Stimulated activated CD4-positive, alpha-beta T cell treated with anti-CD3 and anti-CD28 coated beads, Interleukin-1b, Interleukin-23, amount 100 ng/mL, for 48 hours (primary cell): Measurements from ENCODE around the gene SLC16A5.
A peak's percentile ranks its signal among the peaks of the same experiment; 100 is the strongest.
"Not testable (repeated sequence)": the region's sequence is repeated elsewhere in the genome, so short reads cannot be mapped to it uniquely, and the experiment has no call there.

Experiments
- DNase-seq: peaks from one replicate; pipeline ENCODE4 v3.0.0-alpha.2; 2020

The SLC16A5 gene, protein sequence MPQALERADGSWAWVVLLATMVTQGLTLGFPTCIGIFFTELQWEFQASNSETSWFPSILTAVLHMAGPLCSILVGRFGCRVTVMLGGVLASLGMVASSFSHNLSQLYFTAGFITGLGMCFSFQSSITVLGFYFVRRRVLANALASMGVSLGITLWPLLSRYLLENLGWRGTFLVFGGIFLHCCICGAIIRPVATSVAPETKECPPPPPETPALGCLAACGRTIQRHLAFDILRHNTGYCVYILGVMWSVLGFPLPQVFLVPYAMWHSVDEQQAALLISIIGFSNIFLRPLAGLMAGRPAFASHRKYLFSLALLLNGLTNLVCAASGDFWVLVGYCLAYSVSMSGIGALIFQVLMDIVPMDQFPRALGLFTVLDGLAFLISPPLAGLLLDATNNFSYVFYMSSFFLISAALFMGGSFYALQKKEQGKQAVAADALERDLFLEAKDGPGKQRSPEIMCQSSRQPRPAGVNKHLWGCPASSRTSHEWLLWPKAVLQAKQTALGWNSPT

GRCh38 chr17:75087558-75088453 is at the start of gene SLC16A5:
SLC16A5 (plus strand) TSS chr17:75087954; CDS start chr17:75093637, 5,683 bp downstream.
- peak; percentile 23 for DNase-seq

DNA sequence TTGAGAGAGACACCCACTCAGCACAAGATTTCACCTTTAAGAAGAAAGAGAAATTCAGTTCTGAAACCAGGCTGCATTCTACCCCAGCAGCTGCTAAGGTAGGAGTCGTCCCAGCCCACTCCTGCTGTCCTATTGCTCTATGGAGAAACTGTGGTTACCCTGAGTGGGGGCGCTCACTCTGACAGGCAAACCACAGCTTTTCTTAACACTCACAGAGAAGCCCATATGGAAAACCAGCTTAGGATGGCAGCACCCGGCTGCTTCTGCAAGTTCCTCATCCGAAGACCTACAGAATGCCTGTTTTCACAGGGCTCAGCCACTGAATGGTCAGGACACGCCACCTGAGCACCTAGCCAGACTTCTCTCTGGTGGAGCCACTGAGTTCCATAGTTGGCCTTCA is 48.5 kb upstream of the SLC16A5 start:
- no peak for DNase-seq

GRCh38 chr17:75041656-75042280 is 46.0 kb upstream of the SLC16A5 start:
- no peak for DNase-seq

- not testable (repeated sequence) for DNase-seq
Measured at GRCh38 chr17:75043789-75044188, 44.0 kb upstream of the SLC16A5 start.

GRCh38 chr17:75044716-75045115 is 43.0 kb upstream of the SLC16A5 start:
- DNase-seq, result no peak

- not testable (repeated sequence) for DNase-seq
Measured at GRCh38 chr17:75045946-75046406, 41.8 kb upstream of the SLC16A5 start.

DNA sequence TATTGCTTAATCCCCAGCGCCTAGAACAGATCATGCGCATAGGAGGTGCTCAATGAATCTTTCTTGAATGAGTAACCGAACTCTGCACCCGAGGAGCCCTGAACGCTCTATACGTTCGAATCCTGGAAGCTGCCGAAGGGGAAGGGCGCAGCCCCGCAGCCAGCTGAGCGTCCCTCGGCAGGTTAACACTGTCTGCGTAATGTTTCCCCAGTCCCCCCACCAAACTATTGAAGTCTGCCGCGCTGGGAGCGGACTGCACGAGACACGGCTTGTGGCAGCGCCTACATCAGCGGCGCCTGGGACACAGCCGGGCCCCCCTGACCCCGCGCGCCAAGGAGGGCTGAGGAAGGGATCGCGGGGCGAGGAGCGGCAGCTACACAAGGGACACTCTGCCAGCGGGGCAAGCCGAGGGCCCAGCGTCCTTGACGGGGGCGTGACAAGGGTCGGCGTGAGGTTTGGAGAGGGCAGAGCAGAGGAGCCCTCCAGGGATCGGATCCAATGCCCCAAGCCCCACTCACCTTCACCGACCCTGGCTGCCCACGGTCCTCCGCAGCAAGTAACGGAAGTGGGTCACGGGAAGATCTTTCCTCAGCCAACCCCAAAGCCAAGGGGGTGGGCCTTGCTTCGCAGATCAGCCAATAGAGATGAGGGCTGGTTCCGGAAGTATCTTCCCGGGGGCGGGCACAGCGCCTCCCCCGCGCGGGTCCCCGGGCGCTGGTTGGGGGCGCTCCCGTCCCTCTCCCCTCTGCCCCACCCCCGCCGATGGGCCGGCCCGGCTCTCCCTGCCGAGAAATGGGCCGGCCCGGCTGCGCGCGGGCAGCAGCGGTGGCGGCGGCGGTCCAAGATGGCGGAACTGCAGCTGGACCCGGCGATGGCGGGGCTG is 41.1 kb upstream of the SLC16A5 start, which contains the start of the genes ATP5PD and KCTD2:
TSS of gene ATP5PD (minus strand) at position 563 of the 883 bp plus-strand sequence. CDS start 4,319 bp downstream, outside the sequence.
TSS of gene KCTD2 (plus strand) at position 819 of the 883 bp plus-strand sequence. CDS start at position 845, 26 bp downstream.
- peak; percentile 95 for DNase-seq

DNA sequence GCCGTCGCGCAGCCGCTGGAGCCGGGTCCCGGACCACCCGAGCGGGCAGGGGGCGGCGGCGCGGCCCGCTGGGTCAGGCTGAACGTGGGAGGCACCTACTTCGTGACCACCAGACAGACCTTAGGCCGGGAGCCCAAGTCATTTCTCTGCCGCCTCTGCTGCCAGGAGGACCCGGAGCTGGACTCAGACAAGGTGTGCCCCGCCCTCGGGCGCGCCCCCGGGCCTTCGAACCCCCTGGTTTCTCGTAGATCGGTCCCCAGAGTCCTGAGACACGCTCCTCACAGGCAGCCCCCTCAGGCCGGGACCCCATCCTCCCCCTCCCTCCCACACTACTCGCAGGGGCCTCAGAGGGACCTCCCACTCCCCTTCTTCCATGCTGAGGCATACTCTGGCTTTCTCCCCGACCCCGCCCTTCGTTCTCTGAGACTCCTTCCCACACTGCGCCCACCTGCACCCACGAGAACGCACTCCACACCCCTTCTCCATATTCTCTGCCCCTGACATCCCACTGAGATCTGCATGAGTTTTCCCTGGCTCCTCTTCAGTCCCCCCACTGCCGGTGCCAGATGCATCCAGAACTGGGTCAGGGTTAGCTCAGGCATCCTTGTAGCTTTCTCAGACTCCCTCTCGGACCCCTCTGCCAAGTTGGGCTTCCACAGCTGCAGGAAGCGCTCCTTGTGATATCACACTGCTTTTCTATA is 40.2 kb upstream of the SLC16A5 start:
- DNase-seq, result peak; percentile 20

GRCh38 chr17:75048249-75048878 is 39.4 kb upstream of the SLC16A5 start:
- no peak for DNase-seq

DNA sequence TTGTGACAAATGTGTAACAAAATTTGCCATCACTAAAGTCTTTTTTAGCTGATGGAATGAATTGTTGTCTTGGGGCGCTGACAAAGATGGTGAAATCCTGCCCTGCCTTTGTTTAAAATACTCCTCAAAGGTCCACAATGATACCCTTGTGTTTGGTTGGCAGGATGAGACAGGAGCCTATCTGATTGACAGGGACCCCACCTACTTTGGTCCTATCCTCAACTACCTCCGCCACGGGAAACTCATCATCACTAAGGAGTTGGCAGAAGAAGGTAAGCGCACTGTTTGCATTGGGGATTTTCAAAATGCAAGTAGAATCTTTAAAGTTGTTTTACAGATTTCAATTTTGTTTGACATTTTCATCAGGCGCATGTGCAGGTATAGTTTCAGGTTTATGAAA is 38.7 kb upstream of the SLC16A5 start:
- DNase-seq, result no peak

GRCh38 chr17:75049706-75050105 is 38.0 kb upstream of the SLC16A5 start:
- peak; percentile 14 for DNase-seq

DNA sequence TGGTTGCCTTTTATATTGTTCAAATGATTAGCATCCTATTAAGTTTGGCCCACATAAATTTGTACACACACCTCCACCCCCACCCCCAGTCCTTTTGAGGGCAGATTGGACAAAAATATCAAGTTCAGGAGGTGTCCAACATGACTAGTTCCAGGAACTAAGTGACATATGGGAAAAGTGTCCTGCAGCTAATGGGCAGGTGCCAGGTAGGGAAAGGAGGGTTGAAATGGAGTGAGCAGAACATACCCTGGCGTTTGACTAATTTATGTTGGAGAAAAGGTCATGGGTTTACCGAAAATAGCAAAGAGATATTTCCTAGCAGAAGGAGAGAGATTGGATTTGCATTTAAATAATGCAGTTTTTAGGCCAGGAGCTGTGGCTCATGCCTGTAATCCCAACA is 35.8 kb upstream of the SLC16A5 start:
- no peak for DNase-seq

DNA sequence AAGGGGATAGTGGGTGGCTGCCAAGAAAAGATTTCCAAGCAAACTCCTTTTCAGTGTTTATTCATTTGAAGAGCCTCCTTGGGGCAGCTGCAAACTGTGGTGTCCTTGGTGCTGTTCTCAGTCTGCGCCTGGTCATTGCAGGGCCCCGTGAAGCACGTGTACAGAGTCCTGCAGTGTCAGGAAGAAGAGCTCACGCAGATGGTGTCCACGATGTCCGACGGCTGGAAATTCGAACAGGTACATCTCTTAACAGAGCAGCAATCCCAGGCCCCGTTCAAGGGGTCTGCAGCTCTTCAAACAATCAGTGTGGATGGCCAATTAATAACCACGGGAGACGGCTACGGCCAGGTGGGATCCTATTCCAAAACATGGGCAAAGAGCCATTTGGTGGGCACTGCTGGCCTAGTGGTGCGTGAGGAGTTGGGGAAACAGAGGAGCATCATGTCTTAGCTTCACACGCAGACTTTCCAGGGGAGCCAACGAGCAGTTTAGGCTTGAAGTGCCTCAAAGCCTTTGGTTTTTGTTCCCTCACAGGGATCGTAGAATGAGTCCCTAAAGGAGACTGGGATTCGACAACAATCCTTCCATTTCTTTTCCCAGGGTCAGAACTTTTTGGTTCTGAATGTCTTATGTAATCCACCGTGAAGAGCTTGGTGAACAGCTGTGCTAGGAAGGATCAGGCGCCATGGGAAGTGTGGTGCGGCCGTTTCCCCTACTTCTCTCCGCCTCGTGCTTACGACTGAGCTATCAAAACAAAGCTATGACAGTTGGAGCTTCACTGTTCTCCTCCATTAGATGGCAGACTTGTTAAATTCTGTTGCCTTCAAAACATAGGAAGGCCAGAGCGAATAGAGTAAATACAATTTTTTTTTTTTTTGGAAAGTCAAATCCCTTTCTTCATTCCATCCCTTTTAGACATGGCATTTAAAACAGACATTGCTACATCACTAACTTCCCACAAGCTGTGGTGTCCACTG is 28.1 kb upstream of the SLC16A5 start:
- no peak for DNase-seq

GRCh38 chr17:75060434-75061054 is 27.2 kb upstream of the SLC16A5 start:
- DNase-seq, result no peak

GRCh38 chr17:75061055-75061438 is 26.7 kb upstream of the SLC16A5 start:
- no peak for DNase-seq

DNA sequence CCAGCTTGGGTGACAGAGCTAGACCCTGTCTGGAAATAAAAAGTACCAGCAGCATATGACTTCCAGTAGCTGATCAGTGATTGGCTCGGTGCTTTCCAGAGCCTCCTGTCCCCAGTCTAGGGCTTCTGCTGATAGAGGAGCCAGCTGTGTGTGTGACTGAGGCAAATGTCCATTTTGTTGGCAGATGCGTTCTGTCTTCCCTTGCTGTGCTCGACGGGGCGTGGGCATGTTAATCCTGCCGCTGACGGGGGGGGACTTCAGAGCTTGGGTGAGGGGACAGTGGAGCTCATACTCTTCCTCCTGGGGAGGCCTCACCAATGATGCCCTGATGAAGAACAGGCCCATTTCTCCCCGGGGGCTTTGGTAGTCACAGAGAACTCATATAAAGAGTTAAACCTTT is 26.1 kb upstream of the SLC16A5 start:
- no peak for DNase-seq

DNA sequence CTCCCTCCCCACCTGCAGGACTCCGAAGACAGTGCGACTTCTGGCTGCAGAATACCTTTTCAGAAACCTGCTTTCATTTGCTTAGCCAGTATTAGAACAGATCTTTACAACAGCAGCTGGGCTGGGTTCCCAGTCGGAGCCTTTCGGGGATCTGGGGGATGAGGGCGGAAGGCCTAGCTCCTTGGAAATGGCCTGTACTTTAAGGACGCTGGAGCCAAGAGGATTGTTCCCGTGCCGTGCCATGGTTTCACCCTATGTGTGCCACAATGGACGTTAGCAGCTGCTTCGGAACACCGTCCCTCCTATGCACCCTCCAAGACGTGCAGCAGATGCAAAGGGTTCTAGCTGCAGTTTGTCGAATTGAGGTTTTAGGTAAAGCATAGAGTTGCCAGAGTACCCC is 24.6 kb upstream of the SLC16A5 start:
- no peak for DNase-seq

- no peak for DNase-seq
Measured at GRCh38 chr17:75063626-75064025, 24.1 kb upstream of the SLC16A5 start.

DNA sequence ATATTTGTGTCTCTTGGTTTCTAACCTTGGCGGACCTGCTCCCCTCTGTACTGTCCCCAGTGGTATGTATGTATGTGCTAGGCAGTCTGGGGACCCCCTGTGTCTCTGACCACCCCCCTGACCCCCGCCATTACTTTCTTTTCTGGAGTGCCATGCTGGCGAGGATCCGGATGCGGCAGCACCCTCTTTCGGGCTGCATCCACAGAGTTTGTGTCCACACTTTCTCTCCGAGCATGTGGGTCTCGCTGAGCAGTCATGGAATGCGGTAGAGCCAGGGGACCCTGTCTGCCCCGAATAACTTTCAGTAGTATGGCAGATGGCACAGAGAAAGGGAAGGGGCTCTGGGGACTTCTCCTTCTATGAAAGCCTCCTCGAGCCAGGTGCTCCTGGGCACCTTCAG is 23.7 kb upstream of the SLC16A5 start:
- DNase-seq, result no peak
